Peyer's patch (tissue), 4 donors: ENCODE results near the gene FOXC1. TPM values are rescaled to one million over a fixed set of nuclear protein-coding genes. Genes with fewer than 3 reads are reported as not detected.

Source experiments
- DNase-seq, 3 donors: peaks; one replicate each; pipeline ENCODE4 v3.0.0-alpha.2; 2017 to 2019
- H3K27ac ChIP-seq, 4 donors: fragments of 200-600 bp; sonication (generic); one replicate each; pipeline ENCODE4 v1.5.1; 2016 to 2019
- H3K27me3 ChIP-seq, 2 donors: fragments of 200-600 bp; sonication (generic); one replicate each; pipeline ENCODE4 v1.5.1; 2019
- H3K36me3 ChIP-seq, 3 donors: fragments of 200-600 bp; sonication (generic); one replicate each; pipeline ENCODE4 v1.5.1; 2016 to 2019
- H3K4me1 ChIP-seq, 4 donors: fragments of 200-600 bp; sonication (generic); one replicate each; pipeline ENCODE4 v1.5.1; 2016 to 2019
- H3K4me3 ChIP-seq, 4 donors: fragments of 200-600 bp; sonication (generic); 1 replicate in 3 of 4; 2 replicates in 1 of 4; pipeline ENCODE4 v1.5.1; 2016 to 2019; ENCODE audit warnings: mild to moderate bottlenecking in 1 of 4
- H3K9me3 ChIP-seq, 4 donors: fragments of 200-600 bp; sonication (generic); one replicate each; pipeline ENCODE4 v1.5.1; 2016 to 2019; ENCODE audit warnings: mild to moderate bottlenecking in 1 of 4
- CTCF ChIP-seq, 6 experiments: fragments of 450-650 bp in 4 of 6; fragments of 200-600 bp in 2 of 6; sonication (generic) in 1 of 6; IDR thresholded peaks; one replicate each; pipeline ENCODE4 v1.5.1; 2017 to 2019; ENCODE audit warnings: antibody characterized with exemption in 6 of 6, mild to moderate bottlenecking in 3 of 6, moderate library complexity in 1 of 6
- POLR2A ChIP-seq, 2 donors: fragments of 450-650 bp; IDR thresholded peaks; one replicate each; pipeline ENCODE4 v1.5.1; 2017; ENCODE audit warnings: antibody characterized with exemption in 2 of 2, mild to moderate bottlenecking in 2 of 2, moderate library complexity in 2 of 2
- total RNA-seq, 4 donors: library from RNA; depleted of rRNA; stranded (reverse); fragments of >200 nt; gene quantifications; one replicate each; pipeline ENCODE4 v1.1.0, GENCODE V29; 2016

Gene FOXC1
- total RNA-seq, 4 donors from 2014 or later: 1.6 to 3.3 (median 2.7) TPM; not detected in 1

GRCh38 chr6:1609041-1609647 lies 571 bp upstream of the FOXC1 start:
- no peak for DNase-seq
- Histone ChIP-seq H3K9me3 (no peaks in the 10 kb centered on the region), H3K4me3 (peak overlapping the region in 3 of 4 donors; percentile 53 to 66 (median 62)), H3K27me3 (peaks cover 6 to 86% of the 10 kb centered on the region in 2 donors), H3K36me3 (no peaks in the 10 kb centered on the region), H3K4me1 (peaks cover 7 to 62% (median 38%) of the 10 kb centered on the region in 4 donors), H3K27ac (no peak overlapping the region)
- TF ChIP-seq POLR2A (IDR thresholded peaks at IDR 0.05) (no peak), CTCF (IDR thresholded peaks at IDR 0.05) (no peak)

- H3K9me3 ChIP-seq: no peaks in the 10 kb centered on the region
- peaks cover 0 to 59% (median 31%) of the 10 kb centered on the region in 4 donors for H3K4me1 ChIP-seq
- H3K27me3 ChIP-seq: peaks cover 7 to 85% of the 10 kb centered on the region in 2 donors
- H3K36me3 ChIP-seq: no peaks in the 10 kb centered on the region
- DNase-seq: no peak
- TF ChIP-seq CTCF (IDR thresholded peaks at IDR 0.05): no peak
- no peak for TF ChIP-seq POLR2A (IDR thresholded peaks at IDR 0.05)
- H3K27ac ChIP-seq: peak overlapping the region in 2 of 4 donors; percentile 70 to 73
- peak overlapping the region; percentile 25 to 66 (median 58) for H3K4me3 ChIP-seq
Observed at GRCh38 chr6:1610497-1611321, 994 bp downstream of the FOXC1 start.

GRCh38 chr6:1611322-1611571 lies 1.5 kb downstream of the FOXC1 start:
- Histone ChIP-seq H3K27ac (no peak overlapping the region), H3K9me3 (no peaks in the 10 kb centered on the region), H3K27me3 (peaks cover 7 to 80% of the 10 kb centered on the region in 2 donors), H3K4me3 (peak overlapping the region in 3 of 4 donors; percentile 53 to 66 (median 62)), H3K36me3 (no peaks in the 10 kb centered on the region), H3K4me1 (peaks cover 0 to 56% (median 31%) of the 10 kb centered on the region in 4 donors)
- DNase-seq: no peak
- TF ChIP-seq POLR2A (IDR thresholded peaks at IDR 0.05) (no peak), CTCF (IDR thresholded peaks at IDR 0.05) (no peak)

- Histone ChIP-seq H3K4me3 (peak overlapping the region; percentile 32 to 66 (median 58)), H3K36me3 (no peaks in the 10 kb centered on the region), H3K27ac (no peak overlapping the region), H3K4me1 (peaks cover 0 to 55% (median 31%) of the 10 kb centered on the region in 4 donors), H3K27me3 (peaks cover 7 to 75% of the 10 kb centered on the region in 2 donors), H3K9me3 (no peaks in the 10 kb centered on the region)
- TF ChIP-seq POLR2A (IDR thresholded peaks at IDR 0.05) (no peak), CTCF (IDR thresholded peaks at IDR 0.05) (no peak)
- DNase-seq: peak in 1 of 3 donors; percentile 45
Observed at GRCh38 chr6:1611572-1612298, 2.0 kb downstream of the FOXC1 start.

GRCh38 chr6:1612299-1612973 lies 2.7 kb downstream of the FOXC1 start:
- peaks cover 7 to 68% of the 10 kb centered on the region in 2 donors for H3K27me3 ChIP-seq
- DNase-seq: no peak
- H3K36me3 ChIP-seq: no peaks in the 10 kb centered on the region
- H3K27ac ChIP-seq: no peak overlapping the region
- peak overlapping the region; percentile 32 to 66 (median 58) for H3K4me3 ChIP-seq
- no peak for TF ChIP-seq POLR2A (IDR thresholded peaks at IDR 0.05)
- TF ChIP-seq CTCF (IDR thresholded peaks at IDR 0.05): no peak
- H3K4me1 ChIP-seq: peaks cover 0 to 48% (median 29%) of the 10 kb centered on the region in 4 donors
- no peaks in the 10 kb centered on the region for H3K9me3 ChIP-seq
